Thoracic aorta (tissue), 2 donors: ENCODE data around the gene ZNF554. TPM values are rescaled to one million over a fixed set of nuclear protein-coding genes. Genes with fewer than 3 reads are reported as not detected.

Experiments
- ATAC-seq: fragments of 150-250 bp; one replicate; pipeline ENCODE4 v1.8.0; 2017; ENCODE audit warnings: low read depth; ENCODE audit not compliant: insufficient number of reproducible peaks, low FRiP score
- DNase-seq: peaks from one replicate; pipeline ENCODE4 v3.0.0-alpha.2; 2020; ENCODE audit warnings: low spot score
- H3K27ac ChIP-seq, 2 donors: fragments of 200-600 bp; sonication (generic); 1 replicate in 1 of 2; 2 replicates in 1 of 2; pipeline ENCODE4 v1.5.1; 2016; ENCODE audit warnings: mild to moderate bottlenecking in 2 of 2, moderate library complexity in 2 of 2
- H3K27me3 ChIP-seq: fragments of 200-600 bp; sonication (generic); replicated peaks from 2 replicates; pipeline ENCODE4 v1.6.0; 2016; ENCODE audit warnings: mild to moderate bottlenecking; ENCODE audit not compliant: insufficient read depth
- H3K36me3 ChIP-seq: fragments of 200-600 bp; sonication (generic); one replicate; pipeline ENCODE4 v1.5.1; 2016
- H3K4me1 ChIP-seq, 2 donors: fragments of 200-600 bp; sonication (generic); 1 replicate in 1 of 2; 2 replicates in 1 of 2; pipeline versions ENCODE4 v1.5.1 to v1.6.0; 2016; ENCODE audit warnings: low read depth in 2 of 2, mild to moderate bottlenecking in 1 of 2; ENCODE audit not compliant: control insufficient read depth in 1 of 2
- H3K4me3 ChIP-seq: fragments of 200-600 bp; sonication (generic); 2 replicates; pipeline ENCODE4 v1.5.1; 2016; ENCODE audit warnings: mild to moderate bottlenecking
- H3K9me3 ChIP-seq: fragments of 200-600 bp; sonication (generic); 2 replicates; pipeline ENCODE4 v1.5.1; 2016
- total RNA-seq, 2 donors: library from RNA; depleted of rRNA; stranded (reverse); fragments of >200 nt; gene quantifications; one replicate each; pipeline versions ENCODE4 v1.1.0 to v1.2.3, GENCODE V29; 2016
- TF ChIP-seq, protein P1 (sequence below): fragments of 200-600 bp; sonication (generic); IDR thresholded peaks from one replicate; pipeline ENCODE4 v1.5.1; 2019; ENCODE audit warnings: antibody characterized with exemption

The ZNF554 gene
- total RNA-seq, 2 donors from 2014 or later = 2.8 to 4.4 TPM

DNA sequence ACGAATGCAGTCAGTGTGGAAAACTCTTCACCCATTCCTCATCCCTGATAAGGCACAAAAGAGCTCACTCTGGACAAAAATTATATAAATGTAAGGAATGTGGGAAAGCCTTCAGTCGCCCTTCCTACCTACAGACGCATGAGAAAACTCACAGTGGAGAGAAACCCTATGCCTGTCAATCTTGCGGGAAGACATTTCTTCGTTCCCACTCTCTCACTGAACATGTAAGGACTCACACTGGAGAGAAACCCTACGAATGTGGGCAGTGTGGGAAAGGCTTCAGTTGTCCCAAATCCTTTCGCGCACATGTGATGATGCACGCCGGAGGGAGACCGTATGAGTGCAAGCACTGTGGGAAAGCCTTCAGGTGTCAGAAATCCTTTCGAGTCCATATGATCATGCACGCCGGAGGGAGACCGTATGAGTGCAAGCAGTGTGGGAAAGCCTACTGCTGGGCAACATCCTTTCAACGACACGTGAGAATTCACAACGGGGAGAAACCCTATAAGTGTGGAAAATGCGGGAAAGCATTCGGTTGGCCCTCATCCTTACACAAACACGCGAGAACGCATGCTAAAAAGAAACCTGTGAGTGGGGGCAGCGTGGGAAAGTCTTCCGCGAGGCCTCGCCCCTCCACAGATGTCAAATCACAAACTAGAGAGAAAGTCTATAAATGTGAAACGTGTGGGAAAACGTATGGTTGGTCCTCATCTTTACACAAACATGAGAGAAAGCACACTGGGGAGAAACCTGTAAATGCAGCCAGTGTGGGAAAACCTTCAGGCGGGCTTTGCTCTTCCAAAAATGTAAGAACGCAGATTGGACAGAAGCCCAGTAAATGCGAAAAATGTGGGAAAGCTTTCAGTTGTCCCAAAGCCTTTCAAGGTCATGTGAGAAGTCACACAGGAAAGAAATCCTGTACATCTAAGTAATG is 58.0 kb downstream of the ZNF554 start:
- peaks cover 19% of the 10 kb centered on the region for H3K9me3 ChIP-seq
- DNase-seq = no peak
- no peaks in the 10 kb centered on the region for H3K36me3 ChIP-seq
- no peaks in the 10 kb centered on the region for H3K4me1 ChIP-seq
- no peak overlapping the region for H3K27ac ChIP-seq
- H3K4me3 ChIP-seq = no peak overlapping the region
- TF ChIP-seq, protein P1, sequence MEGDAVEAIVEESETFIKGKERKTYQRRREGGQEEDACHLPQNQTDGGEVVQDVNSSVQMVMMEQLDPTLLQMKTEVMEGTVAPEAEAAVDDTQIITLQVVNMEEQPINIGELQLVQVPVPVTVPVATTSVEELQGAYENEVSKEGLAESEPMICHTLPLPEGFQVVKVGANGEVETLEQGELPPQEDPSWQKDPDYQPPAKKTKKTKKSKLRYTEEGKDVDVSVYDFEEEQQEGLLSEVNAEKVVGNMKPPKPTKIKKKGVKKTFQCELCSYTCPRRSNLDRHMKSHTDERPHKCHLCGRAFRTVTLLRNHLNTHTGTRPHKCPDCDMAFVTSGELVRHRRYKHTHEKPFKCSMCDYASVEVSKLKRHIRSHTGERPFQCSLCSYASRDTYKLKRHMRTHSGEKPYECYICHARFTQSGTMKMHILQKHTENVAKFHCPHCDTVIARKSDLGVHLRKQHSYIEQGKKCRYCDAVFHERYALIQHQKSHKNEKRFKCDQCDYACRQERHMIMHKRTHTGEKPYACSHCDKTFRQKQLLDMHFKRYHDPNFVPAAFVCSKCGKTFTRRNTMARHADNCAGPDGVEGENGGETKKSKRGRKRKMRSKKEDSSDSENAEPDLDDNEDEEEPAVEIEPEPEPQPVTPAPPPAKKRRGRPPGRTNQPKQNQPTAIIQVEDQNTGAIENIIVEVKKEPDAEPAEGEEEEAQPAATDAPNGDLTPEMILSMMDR = no peak
- H3K27me3 ChIP-seq = no peaks in the 10 kb centered on the region
- ATAC-seq = no peak

DNA sequence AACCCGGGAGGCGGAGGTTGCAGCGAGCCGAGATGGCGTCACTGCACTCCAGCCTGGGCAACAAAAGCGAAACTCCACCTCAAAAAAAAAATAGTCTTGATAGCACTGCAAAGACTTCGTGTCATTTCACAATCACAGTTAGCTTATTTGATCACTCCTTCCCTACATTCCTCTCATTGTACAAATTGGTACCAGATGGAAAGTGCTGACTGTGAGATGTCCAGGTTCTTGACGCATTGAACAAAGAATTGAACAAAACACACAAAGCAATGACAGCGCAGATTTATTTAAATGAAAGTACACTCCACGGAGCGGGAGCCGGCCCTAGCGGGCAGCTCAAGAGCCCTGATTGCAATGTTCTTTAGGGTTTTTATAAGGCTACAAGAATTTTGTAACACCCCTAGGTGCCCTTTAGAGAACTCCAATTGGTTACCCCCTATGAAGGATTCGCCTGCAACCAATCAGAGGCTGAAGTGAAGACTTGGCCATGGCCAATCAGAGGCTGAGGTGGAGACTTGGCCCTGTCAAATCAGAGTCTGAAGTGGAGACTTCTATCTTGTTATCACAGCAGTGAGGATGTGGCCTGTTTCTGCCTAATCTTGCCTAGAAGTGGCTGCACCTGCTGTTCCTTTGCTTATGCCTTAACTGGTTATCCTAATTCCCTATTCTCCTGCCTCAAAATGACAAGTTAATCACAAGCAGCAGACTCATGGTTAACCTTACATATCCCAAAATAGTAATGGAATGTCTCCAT is 64.2 kb downstream of the ZNF554 start:
- DNase-seq (no peak), ATAC-seq (no peak)
- H3K4me3 ChIP-seq = no peak overlapping the region
- H3K27me3 ChIP-seq = no peaks in the 10 kb centered on the region
- no peaks in the 10 kb centered on the region for H3K9me3 ChIP-seq
- TF ChIP-seq, protein P1 = no peak
- H3K27ac ChIP-seq = no peak overlapping the region
- no peaks in the 10 kb centered on the region for H3K36me3 ChIP-seq
- no peaks in the 10 kb centered on the region for H3K4me1 ChIP-seq

DNA sequence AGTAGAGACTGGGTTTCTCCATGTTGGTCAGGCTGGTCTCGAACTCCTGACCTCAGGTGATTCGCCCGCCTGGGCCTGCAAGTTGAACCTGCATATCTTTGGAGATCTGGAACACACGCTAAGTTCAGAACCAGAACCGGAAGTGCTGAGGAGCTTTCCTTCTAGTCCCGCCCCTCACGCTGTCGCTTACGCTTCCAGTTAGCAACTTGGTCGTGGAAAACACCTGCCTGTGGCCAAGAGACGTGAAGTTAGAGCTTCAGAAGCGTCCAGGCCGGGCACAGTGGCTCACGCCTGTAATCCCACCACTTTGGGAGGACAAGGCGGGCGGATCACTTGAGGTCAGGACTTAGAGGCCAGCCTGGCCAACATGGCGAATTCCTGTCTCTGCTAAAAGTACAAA is 66.1 kb downstream of the ZNF554 start:
- H3K36me3 ChIP-seq = no peaks in the 10 kb centered on the region
- H3K4me3 ChIP-seq = no peak overlapping the region
- DNase-seq = no peak
- no peaks in the 10 kb centered on the region for H3K27me3 ChIP-seq
- no peaks in the 10 kb centered on the region for H3K4me1 ChIP-seq
- H3K9me3 ChIP-seq = no peaks in the 10 kb centered on the region
- H3K27ac ChIP-seq = no peak overlapping the region
- ATAC-seq = no peak
- TF ChIP-seq, protein P1 = no peak

Other genes with a start within 250 kb of the ZNF554 start
- 1 to 10 TPM; 2.3 to 3.2 TPM for gene GNG7, start 117.2 kb upstream of the ZNF554 start, total RNA-seq
- 1 to 10 TPM in 1 of 2 donors, not detected in 1; 2.3 TPM for gene DIRAS1, start 98.5 kb upstream of the ZNF554 start, total RNA-seq
- 10 to 100 TPM; 26.6 to 37.6 TPM for gene SLC39A3, start 79.9 kb upstream of the ZNF554 start, total RNA-seq
- 10 to 100 TPM; 43.7 to 46.4 TPM for gene SGTA, start 36.6 kb upstream of the ZNF554 start, total RNA-seq
- gene THOP1, start 34.4 kb upstream of the ZNF554 start, total RNA-seq = 10 to 100 TPM; 31.3 to 55.2 TPM
- 10 to 100 TPM in 1 of 2 donors, 1 to 10 TPM in 1; 5.4 to 12.5 TPM for gene ZNF555, start 21.6 kb downstream of the ZNF554 start, total RNA-seq
- gene ZNF556, start 47.5 kb downstream of the ZNF554 start, total RNA-seq = under 1 TPM in 1 of 2 donors, not detected in 1; 0.49 TPM
- gene ZNF57, start 81.1 kb downstream of the ZNF554 start, total RNA-seq = 1 to 10 TPM; 4.0 to 4.2 TPM
- gene ZNF77, start 125.1 kb downstream of the ZNF554 start, total RNA-seq = 1 to 10 TPM; 1.2 to 4.6 TPM
- gene TLE6, start 157.7 kb downstream of the ZNF554 start, total RNA-seq = 1 to 10 TPM; 5.3 to 7.8 TPM
- gene TLE2, start 209.4 kb downstream of the ZNF554 start, total RNA-seq = 100 to 1,000 TPM in 1 of 2 donors, 10 to 100 TPM in 1; 46.7 to 154 TPM
- gene TLE5, start 242.6 kb downstream of the ZNF554 start, total RNA-seq = 100 to 1,000 TPM; 346 to 448 TPM